Measurements from ENCODE around the gene BHMT2. TPM values are rescaled to one million over a fixed set of nuclear protein-coding genes. Genes with fewer than 3 reads are reported as not detected.

BHMT2 gene
- polyA plus RNA-seq, 3 donors = not detected

- intact Hi-C loops (cut with micrococcal nuclease) = no loop called here
- TF ChIP-seq CTCF (IDR thresholded peaks at IDR 0.05) = no peak
- H3K4me3 Mint-ChIP-seq = no peak overlapping the region
These were observed 66.4 kb downstream of the BHMT2 start for GRCh38 chr5:79135790-79136553.

GRCh38 chr5:79136618-79137017 lies 67.1 kb downstream of the BHMT2 start:
- Histone ChIP-seq H3K9me3 (replicated peaks in 1 of 2; ENCODE audit: control insufficient read depth in 1 of 2, insufficient read depth in 1 of 2, low read length in 2 of 2) (peaks cover 0 to 4% of the 10 kb centered on the region in 2 donors), H3K4me3 (replicated peaks in 1 of 3; ENCODE audit: low read depth in 2 of 3, low read length in 3 of 3) (no peak overlapping the region), H4K20me1 (ENCODE audit: insufficient read depth, low read length) (no peaks in the 10 kb centered on the region), H3K79me2 (ENCODE audit: insufficient read depth, low read length) (no peaks in the 10 kb centered on the region), H3K27me3 (ENCODE audit: control insufficient read depth in 2 of 2, insufficient read depth in 2 of 2, low read length in 2 of 2) (no peaks in the 10 kb centered on the region), H3K36me3 (replicated peaks in 1 of 2; ENCODE audit: control insufficient read depth in 1 of 2, insufficient read depth in 2 of 2, low read length in 2 of 2) (no peaks in the 10 kb centered on the region), H3K4me2 (replicated peaks; ENCODE audit: extremely low read depth, low read length, poor library complexity, severe bottlenecking) (no peak overlapping the region), H3K27ac (ENCODE audit: low read depth in 1 of 2, low read length in 2 of 2) (no peak overlapping the region), H3K4me1 (ENCODE audit: control insufficient read depth in 1 of 2, insufficient read depth in 2 of 2, low read length in 2 of 2) (peaks cover 3 to 10% of the 10 kb centered on the region in 2 donors), H2AFZ (ENCODE audit: insufficient read depth, low read depth, low read length, poor library complexity, severe bottlenecking) (no peak overlapping the region), H3K9ac (ENCODE audit: insufficient read depth, low read length, poor library complexity, severe bottlenecking) (no peak overlapping the region)
- peaks cover 11% of the 10 kb centered on the region for H3K4me1 Mint-ChIP-seq
- intact Hi-C loops (cut with micrococcal nuclease) = no loop called here
- peaks cover 2 to 6% (median 2%) of the 10 kb centered on the region in 3 donors for H3K27me3 Mint-ChIP-seq (ENCODE audit: low read depth in 3 of 3)
- peaks cover 4 to 11% (median 8%) of the 10 kb centered on the region in 7 donors for H3K9me3 Mint-ChIP-seq
- no peak overlapping the region for H3K4me3 Mint-ChIP-seq
- H3K36me3 Mint-ChIP-seq = no peaks in the 10 kb centered on the region
- H3K27ac Mint-ChIP-seq = peak overlapping the region in 1 of 7 donors; percentile 18
- no peak for TF ChIP-seq CTCF (IDR thresholded peaks at IDR 0.05)
- DNase-seq = no peak
- no CpG with 5 or more reads among the region's 2 CpGs for WGBS (ENCODE audit: insufficient coverage)

More at GRCh38 chr5:79135790-79136553, 66.4 kb downstream of the BHMT2 start:
- peaks cover 4 to 8% (median 6%) of the 10 kb centered on the region in 7 donors for H3K9me3 Mint-ChIP-seq
- peaks cover 3 to 10% of the 10 kb centered on the region in 2 donors for H3K4me1 ChIP-seq (ENCODE audit: control insufficient read depth in 1 of 2, insufficient read depth in 2 of 2, low read length in 2 of 2)
- peaks cover 2 to 8% (median 2%) of the 10 kb centered on the region in 3 donors for H3K27me3 Mint-ChIP-seq (ENCODE audit: low read depth in 3 of 3)
- no peaks in the 10 kb centered on the region for H4K20me1 ChIP-seq (ENCODE audit: insufficient read depth, low read length)
- no peaks in the 10 kb centered on the region for H3K79me2 ChIP-seq (ENCODE audit: insufficient read depth, low read length)
- no peaks in the 10 kb centered on the region for H3K36me3 Mint-ChIP-seq
- H3K27ac ChIP-seq (ENCODE audit: low read depth in 1 of 2, low read length in 2 of 2) = no peak overlapping the region
- H3K4me2 ChIP-seq (replicated peaks; ENCODE audit: extremely low read depth, low read length, poor library complexity, severe bottlenecking) = no peak overlapping the region
- DNase-seq = no peak
- peaks cover 0 to 4% of the 10 kb centered on the region in 2 donors for H3K9me3 ChIP-seq (replicated peaks in 1 of 2; ENCODE audit: control insufficient read depth in 1 of 2, insufficient read depth in 1 of 2, low read length in 2 of 2)
- WGBS (ENCODE audit: insufficient coverage) = 94% methylated on average over 3 of the region's 5 CpGs
- no peak overlapping the region for H3K9ac ChIP-seq (ENCODE audit: insufficient read depth, low read length, poor library complexity, severe bottlenecking)
- H3K4me1 Mint-ChIP-seq = peaks cover 11% of the 10 kb centered on the region
- H2AFZ ChIP-seq (ENCODE audit: insufficient read depth, low read depth, low read length, poor library complexity, severe bottlenecking) = no peak overlapping the region
- H3K27ac Mint-ChIP-seq = peak overlapping the region in 1 of 7 donors; percentile 18
- no peaks in the 10 kb centered on the region for H3K27me3 ChIP-seq (ENCODE audit: control insufficient read depth in 2 of 2, insufficient read depth in 2 of 2, low read length in 2 of 2)
- H3K36me3 ChIP-seq (replicated peaks in 1 of 2; ENCODE audit: control insufficient read depth in 1 of 2, insufficient read depth in 2 of 2, low read length in 2 of 2) = no peaks in the 10 kb centered on the region
- H3K4me3 ChIP-seq (replicated peaks in 1 of 3; ENCODE audit: low read depth in 2 of 3, low read length in 3 of 3) = no peak overlapping the region

Other genes starting within 250 kb of the BHMT2 start
- gene ARSB, start 84.5 kb upstream of the BHMT2 start, polyA plus RNA-seq = 10 to 100 TPM; 18.0 to 28.7 (median 18.1) TPM
- not detected for gene DMGDH, start 93 bp upstream of the BHMT2 start, polyA plus RNA-seq
- gene BHMT, start 42.0 kb downstream of the BHMT2 start, polyA plus RNA-seq = not detected
- gene JMY, start 166.4 kb downstream of the BHMT2 start, polyA plus RNA-seq = 1 to 10 TPM in 2 of 3 donors, under 1 TPM in 1; 0.60 to 1.6 (median 1.1) TPM